ENCODE data around the gene IKBIP.
"Not testable (repeated sequence)": the region's sequence is repeated elsewhere in the genome, so short reads cannot be mapped to it uniquely, and the experiment has no call there.

The IKBIP gene

GRCh38 chr12:98637068-98637467 lies 7.5 kb downstream of the IKBIP start:
- no peak for DNase-seq (ENCODE audit: low spot score)

DNA sequence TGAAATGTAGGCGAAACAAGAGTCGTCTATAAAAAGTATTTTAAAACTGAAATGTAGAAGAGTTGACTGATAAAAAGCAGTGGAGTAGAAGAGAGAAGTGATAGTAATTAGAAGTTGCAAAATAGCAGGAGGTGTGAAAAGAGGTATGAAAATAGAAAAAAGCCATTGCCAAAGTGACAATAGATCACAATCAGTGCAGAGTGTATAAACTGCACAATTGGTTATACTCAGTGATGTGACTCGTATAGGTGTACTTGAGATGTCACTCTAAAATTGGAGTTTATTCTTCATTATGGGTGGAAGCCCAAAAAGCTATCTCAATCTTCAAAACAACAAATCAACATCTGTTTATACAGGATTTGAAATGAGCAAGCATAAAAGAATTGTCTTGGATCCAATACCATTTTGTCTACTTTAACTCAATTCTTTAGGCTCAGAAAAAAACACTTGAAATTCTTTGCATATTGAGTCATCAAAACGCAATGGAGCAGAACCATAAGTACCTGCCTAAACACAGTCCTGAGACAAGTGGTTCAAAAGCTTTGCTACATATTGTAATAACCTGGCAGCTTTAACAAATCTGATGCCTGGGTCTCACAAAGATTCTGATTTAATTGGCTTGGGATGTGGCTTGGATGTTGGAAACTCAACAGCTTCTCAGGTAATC lies 8.8 kb downstream of the IKBIP start:
- DNase-seq (ENCODE audit: low spot score), result no peak

DNA sequence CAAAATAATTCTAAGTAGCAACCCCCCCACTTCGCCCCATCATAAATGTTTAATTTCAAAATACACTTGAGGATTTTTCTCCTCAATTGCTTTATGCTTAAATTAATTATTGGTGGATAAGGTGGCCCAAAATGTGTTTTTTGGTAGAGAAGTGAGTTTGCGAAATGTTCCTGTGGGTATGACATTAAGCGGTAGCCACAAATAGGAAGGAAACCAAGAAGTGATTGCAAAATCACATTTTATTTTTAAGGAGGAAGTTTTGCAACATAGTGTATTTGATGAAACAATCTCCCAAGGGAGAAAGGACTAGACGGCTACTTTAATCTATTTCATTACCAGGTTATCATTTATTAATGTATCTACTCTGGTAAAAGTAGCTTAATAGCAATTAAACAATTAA lies 25.6 kb downstream of the IKBIP start:
- DNase-seq (ENCODE audit: low spot score), result peak; percentile 15

DNA sequence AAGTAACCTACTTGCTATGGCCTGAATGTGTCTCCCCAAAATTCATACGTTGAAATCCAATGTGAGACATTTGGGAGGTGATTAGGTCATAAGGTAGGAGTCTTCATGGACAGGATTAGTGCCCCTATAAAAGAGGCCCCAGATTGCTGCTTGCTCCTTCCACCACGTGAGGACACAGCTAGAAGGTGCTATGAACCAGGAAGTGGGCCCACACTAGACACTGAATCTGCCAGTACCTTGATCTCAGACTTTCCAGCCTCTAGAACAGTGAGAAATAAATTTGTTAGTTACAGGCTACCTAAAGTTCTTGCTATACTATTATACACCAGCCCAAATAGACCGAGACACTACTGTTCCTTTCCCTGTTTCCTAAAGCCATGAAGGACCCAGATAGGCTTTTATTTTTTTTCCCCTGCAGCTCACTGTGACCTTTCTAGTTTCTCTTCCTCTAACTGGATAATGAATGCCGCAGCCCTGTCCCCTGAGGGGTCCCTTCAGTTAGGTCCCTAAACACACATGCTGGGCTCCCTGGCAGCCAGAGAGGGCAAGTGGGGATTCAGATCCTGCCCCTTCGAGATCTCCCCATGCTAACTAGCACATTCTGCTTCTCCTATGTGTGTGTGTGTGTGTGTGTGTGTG lies 31.8 kb downstream of the IKBIP start:
- DNase-seq (ENCODE audit: low spot score), result peak; percentile 5

GRCh38 chr12:98610596-98610995 lies 34.0 kb downstream of the IKBIP start:
- DNase-seq (ENCODE audit: low spot score), result no peak

- no peak for DNase-seq (ENCODE audit: low spot score)
Measured at GRCh38 chr12:98606359-98606988, 38.1 kb downstream of the IKBIP start.

- DNase-seq (ENCODE audit: low spot score), result no peak
Measured at GRCh38 chr12:98601924-98602323, 42.7 kb downstream of the IKBIP start.

- DNase-seq (ENCODE audit: low spot score), result not testable (repeated sequence)
Measured at GRCh38 chr12:98597313-98597712, 47.3 kb downstream of the IKBIP start.

GRCh38 chr12:98595243-98595988 lies 49.2 kb downstream of the IKBIP start:
- no peak for DNase-seq (ENCODE audit: low spot score)

- peak; percentile 42 for DNase-seq (ENCODE audit: low spot score)
Measured at GRCh38 chr12:98594050-98594835, 50.3 kb downstream of the IKBIP start.

DNA sequence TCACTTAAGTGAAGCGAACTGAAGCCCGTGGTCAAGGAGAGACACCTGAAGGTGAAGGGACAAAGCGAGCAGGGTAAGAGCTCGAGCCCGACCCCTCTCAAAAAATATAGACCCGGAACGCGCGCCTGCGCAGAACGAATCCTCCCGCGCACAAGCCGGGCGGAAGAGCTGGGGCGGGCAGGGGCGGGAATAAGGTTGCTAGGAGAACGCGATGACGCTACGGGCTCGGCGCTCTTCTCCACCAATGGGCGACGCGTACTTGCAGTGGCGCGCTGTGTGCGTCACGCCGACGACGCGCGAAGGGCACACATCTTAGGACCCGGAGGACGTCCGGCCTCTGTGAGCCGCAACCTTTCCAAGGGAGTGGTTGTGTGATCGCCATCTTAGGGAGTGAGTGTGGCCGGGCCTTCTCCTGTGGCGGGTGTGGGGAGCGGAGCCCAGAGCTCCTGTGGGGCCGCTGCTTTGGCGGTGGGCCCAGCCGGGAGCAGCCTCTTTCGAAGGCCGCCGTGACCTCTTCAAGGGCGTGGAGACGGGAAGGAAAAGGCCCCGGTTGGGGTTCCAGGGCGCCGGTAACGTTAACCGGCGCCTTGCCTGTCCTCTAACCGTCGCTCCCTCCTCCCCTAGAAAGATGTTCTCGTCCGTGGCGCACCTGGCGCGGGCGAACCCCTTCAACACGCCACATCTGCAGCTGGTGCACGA lies 51.1 kb downstream of the IKBIP start, which contains the start of gene SLC25A3:
Gene SLC25A3, plus strand, starts transcription at position 336 of the 699 bp plus-strand sequence. Its CDS starts 293 bp downstream, at position 629.
- DNase-seq (ENCODE audit: low spot score), result peak; percentile 100

DNA sequence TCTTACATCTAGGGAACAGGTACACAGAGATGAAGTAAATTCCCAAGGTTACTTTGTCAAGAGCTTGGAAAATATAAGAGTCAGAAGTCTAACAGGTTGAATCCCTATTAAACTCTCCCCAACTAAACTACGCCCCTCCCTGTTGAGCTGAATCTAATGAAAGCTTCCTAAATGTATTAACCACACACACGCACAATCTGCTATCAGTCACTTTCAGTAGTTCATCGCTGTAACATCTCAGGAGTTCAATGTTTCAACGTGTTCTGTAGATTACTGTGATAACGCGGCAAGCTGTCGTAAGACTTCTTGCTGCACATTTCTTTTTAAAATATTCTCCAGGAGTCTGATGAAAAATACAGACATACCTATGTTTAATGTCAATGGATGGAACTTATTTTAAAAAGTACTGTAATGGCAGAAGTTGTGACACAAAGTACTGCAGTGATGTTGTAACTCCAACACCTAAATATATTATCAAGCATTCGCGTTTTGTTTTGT lies 51.7 kb downstream of the IKBIP start:
- no peak for DNase-seq (ENCODE audit: low spot score)

DNA sequence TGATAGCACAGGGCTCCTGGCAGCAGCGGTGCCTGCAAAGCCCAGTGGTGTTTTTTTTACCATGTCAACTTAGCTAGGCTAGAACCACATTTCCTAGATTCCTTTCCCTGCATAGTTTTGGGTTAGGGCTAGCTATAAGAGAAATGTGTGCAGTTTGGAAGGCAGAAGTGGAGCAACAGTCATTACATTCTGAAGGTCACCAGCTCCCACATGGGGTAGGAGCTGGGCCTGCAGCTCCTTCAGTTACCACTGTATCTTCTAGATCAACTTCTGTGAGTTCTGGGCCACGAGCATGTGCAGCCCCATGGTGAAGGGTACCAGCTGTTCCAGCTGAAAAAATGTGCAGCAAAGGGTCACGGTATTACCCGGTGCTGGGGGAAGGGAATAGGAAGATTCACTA lies 53.4 kb downstream of the IKBIP start:
- no peak for DNase-seq (ENCODE audit: low spot score)

GRCh38 chr12:98587084-98587483 lies 57.5 kb downstream of the IKBIP start:
- no peak for DNase-seq (ENCODE audit: low spot score)

DNA sequence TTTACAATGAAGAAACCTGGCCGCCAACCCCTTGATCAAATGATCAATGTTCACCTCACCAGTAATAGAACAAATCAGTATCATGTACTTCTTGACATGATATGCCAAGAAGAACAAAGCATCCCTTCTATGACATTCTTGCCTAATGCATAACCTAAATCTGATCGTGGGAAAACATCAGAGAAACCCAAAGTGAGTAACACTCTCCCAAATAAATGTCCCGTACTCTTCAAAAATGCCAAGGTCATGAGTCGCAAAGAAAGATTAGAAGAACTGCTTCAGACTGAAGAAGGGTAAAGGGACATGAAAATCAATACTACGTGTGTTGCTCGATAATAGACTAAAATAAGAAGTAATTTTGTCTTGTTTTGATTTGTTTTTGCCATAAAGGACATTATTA lies 62.5 kb downstream of the IKBIP start:
- DNase-seq (ENCODE audit: low spot score), result no peak

DNA sequence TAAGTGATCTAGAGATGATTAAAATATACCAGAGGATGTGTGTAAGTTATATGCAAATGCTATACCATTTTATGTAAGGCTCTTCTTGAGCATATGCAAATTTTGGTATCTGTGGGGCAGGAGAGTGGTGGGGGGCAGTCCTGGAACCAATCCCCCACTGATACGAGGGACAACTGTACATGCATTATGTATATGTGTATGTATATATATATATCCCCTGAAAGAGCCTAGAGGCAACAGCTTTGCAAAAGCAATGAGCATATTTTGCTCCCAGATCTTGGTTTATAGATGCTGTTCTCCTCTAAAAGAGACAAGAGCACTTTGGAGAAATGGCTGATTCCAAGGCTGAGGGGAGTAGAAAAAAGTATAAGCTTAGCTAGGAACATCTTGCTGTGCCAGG lies 63.5 kb downstream of the IKBIP start:
- DNase-seq (ENCODE audit: low spot score), result no peak

DNA sequence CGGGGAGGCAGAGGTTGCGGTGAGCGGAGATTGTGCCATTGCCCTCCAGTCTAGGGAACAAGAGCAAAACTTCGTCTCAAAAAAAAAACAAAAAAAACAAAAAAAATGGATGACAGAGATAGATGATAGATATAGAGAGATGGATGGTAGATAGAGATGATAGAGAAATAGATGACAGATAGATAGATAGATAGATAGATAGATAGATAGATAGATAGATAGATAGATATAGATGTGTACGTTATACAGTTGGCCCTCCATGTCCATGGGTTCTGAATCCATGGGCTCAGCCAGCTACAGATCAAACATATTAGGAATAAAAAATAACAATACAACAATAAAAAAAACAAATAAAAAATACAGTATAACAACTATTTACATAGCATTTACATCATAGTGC lies 63.9 kb downstream of the IKBIP start:
- no peak for DNase-seq (ENCODE audit: low spot score)

DNA sequence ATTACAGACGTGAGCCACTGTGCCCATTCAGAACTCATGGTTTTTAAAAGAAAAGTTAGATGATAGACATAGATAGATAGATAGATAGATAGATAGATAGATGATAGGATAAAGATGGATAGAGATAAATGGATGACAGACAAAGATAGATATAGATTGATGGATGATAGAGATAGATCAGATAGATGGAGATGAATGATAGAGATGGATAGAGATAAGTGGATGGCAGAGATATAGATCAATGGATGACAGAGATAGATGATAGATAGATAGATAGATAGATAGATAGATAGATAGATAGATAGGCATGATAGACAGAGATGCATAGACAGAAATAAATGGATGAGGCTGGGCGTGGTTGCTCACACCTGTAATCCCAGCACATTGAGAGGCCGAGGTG lies 64.8 kb downstream of the IKBIP start:
- DNase-seq (ENCODE audit: low spot score), result no peak

DNA sequence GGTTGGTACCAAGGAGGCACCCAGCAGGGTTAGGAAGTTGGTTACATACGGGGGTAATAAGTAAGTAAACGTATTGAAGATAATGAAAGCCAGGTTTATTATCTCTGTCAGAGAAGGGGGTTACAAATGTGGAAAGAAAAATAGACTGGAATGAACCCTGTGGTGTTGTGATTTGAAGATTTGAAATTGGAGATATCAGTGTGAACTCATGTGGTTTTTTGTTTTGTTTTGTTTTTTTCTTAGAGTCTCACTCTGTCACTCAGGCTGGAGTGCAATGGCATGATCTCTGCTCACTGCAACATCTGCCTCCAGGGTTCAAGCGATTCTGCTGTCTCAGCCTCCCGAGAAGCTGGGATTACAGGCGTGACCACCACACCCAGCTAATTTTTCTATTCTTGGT lies 65.2 kb downstream of the IKBIP start:
- DNase-seq (ENCODE audit: low spot score), result no peak

DNA sequence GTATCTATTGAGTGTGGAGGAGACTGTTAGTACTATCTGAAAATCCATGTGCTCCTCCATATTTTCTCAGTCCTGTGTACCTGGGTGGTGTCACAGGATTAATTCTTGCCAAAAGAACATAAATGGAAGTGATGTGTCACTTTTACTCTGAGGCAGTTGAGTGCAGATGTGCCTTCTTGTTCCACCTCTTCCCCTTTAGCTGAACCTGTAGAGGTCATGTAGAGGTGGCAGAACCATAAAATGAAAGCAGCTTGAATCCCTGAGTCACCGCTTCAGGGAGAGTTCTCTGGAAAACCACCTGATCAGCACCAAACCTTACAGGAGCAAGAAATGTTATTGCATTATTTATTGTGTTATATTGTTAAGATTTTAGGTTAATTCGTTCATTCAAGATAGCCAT lies 65.8 kb downstream of the IKBIP start:
- no peak for DNase-seq (ENCODE audit: low spot score)

GRCh38 chr12:98578392-98578791 lies 66.2 kb downstream of the IKBIP start:
- no peak for DNase-seq (ENCODE audit: low spot score)
